HEK293T (cell line): ENCODE data around the gene LRRC71.

Experiments used
- CTCF ChIA-PET: fragments of 350-600 bp; formaldehyde crosslinking; extraction: SDS; loops from one replicate; lab custom pipeline; 2021; ENCODE audit warnings: antibody characterized with exemption, inconsistent platforms; lab: Yijun Ruan, JAX
- POLR2A ChIA-PET: fragments of 350-600 bp; formaldehyde crosslinking; extraction: SDS; loops from one replicate; lab custom pipeline; 2020; ENCODE audit warnings: antibody characterized with exemption, inconsistent platforms; lab: Yijun Ruan, JAX
- DNase-seq: peaks from one replicate; pipeline ENCODE4 v3.0.0; 2012; ENCODE audit warnings: mixed read lengths; ENCODE audit errors: extremely low spot score
- ARNT ChIP-seq: fragments of 450-650 bp; IDR thresholded peaks from 2 replicates; pipeline ENCODE4 v1.6.1; 2017; ENCODE audit warnings: mild to moderate bottlenecking
- BHLHE40 ChIP-seq: fragments of 450-650 bp; IDR thresholded peaks from 2 replicates; pipeline ENCODE4 v1.6.1; 2016; ENCODE audit warnings: mild to moderate bottlenecking, moderate library complexity, borderline replicate concordance
- CTBP1 ChIP-seq: fragments of 450-650 bp; IDR thresholded peaks from 2 replicates; pipeline ENCODE4 v1.6.1; 2016; ENCODE audit warnings: borderline replicate concordance
- ELF4 ChIP-seq: fragments of 450-650 bp; IDR thresholded peaks from 2 replicates; pipeline ENCODE4 v1.6.1; 2017; ENCODE audit warnings: antibody characterized with exemption
- FOXA1 ChIP-seq: fragments of 450-650 bp; IDR thresholded peaks from 2 replicates; pipeline ENCODE4 v1.6.1; 2016; ENCODE audit warnings: mild to moderate bottlenecking
- FOXK2 ChIP-seq: fragments of 450-650 bp; IDR thresholded peaks from 2 replicates; pipeline ENCODE4 v1.6.1; 2016; ENCODE audit warnings: mild to moderate bottlenecking
- FOXM1 ChIP-seq: fragments of 450-650 bp; IDR thresholded peaks from 2 replicates; pipeline ENCODE4 v1.6.1; 2017; ENCODE audit warnings: mild to moderate bottlenecking, borderline replicate concordance
- HDGF ChIP-seq: fragments of 450-650 bp; IDR thresholded peaks from 2 replicates; pipeline ENCODE4 v1.6.1; 2017; ENCODE audit warnings: antibody characterized with exemption, borderline replicate concordance
- L3MBTL2 ChIP-seq: fragments of 450-650 bp; conservative IDR thresholded peaks from 2 replicates; pipeline ENCODE4 v1.6.1; 2016; ENCODE audit warnings: mild to moderate bottlenecking
- LEF1 ChIP-seq: fragments of 450-650 bp; IDR thresholded peaks from 2 replicates; pipeline ENCODE4 v1.6.1; 2017; ENCODE audit warnings: mild to moderate bottlenecking, borderline replicate concordance
- NFRKB ChIP-seq: fragments of 450-650 bp; IDR thresholded peaks from 2 replicates; pipeline ENCODE4 v1.6.1; 2016; ENCODE audit warnings: mild to moderate bottlenecking, moderate library complexity
- PKNOX1 ChIP-seq: fragments of 450-650 bp; IDR thresholded peaks from 2 replicates; pipeline ENCODE4 v1.6.1; 2016
- SP1 ChIP-seq: fragments of 450-650 bp; IDR thresholded peaks from 2 replicates; pipeline ENCODE4 v1.6.1; 2017
- SUZ12 ChIP-seq: fragments of 450-650 bp; IDR thresholded peaks from 2 replicates; pipeline ENCODE4 v1.6.1; 2016; ENCODE audit warnings: mild to moderate bottlenecking
- TARDBP ChIP-seq: fragments of 450-650 bp; IDR thresholded peaks from 2 replicates; pipeline ENCODE4 v1.6.1; 2016
- ZNF384 ChIP-seq: fragments of 450-650 bp; IDR thresholded peaks from 2 replicates; pipeline ENCODE4 v1.6.1; 2016

The LRRC71 gene

GRCh38 chr1:156913809-156914387 is 6.5 kb upstream of the LRRC71 start:
- no peak for DNase-seq
- TF ChIP-seq SUZ12 = no peak
- ChIA-PET CTCF (interaction anchor here (0.6 to 1.7 kb wide), 5 partner anchors 14 to 76 kb away, joined by 3 to 7 read pairs (median 4); no protein-coding TSS in a partner anchor), POLR2A (interaction anchor here (0.8 kb wide), 1 partner anchor 185 kb away, joined by 3 read pairs; no protein-coding TSS in a partner anchor)

GRCh38 chr1:156914440-156914856 is 6.0 kb upstream of the LRRC71 start:
- CTCF ChIA-PET = interaction anchor here (0.6 to 1.7 kb wide), 3 partner anchors 14 to 37 kb away, joined by 3 to 7 read pairs (median 4); no protein-coding TSS in a partner anchor
- no peak for DNase-seq
- POLR2A ChIA-PET = interaction anchor here (0.8 kb wide), 1 partner anchor 185 kb away, joined by 3 read pairs; no protein-coding TSS in a partner anchor
- TF ChIP-seq ARNT (no peak), SUZ12 (no peak), TARDBP (no peak), BHLHE40 (no peak), SP1 (no peak), FOXM1 (no peak), PKNOX1 (no peak), ELF4 (no peak), NFRKB (no peak)

GRCh38 chr1:156921053-156921529 is 659 bp downstream of the LRRC71 start:
- ChIA-PET POLR2A (interaction anchor here (1.7 kb wide), 1 partner anchor 193 kb away, joined by 3 read pairs; the partner anchor contains the start of genes ISG20L2 and METTL25B), CTCF (interaction anchor here (0.6 to 1.8 kb wide), 6 partner anchors 10 to 195 kb away, joined by 3 to 8 read pairs (median 4); no protein-coding TSS in a partner anchor)
- DNase-seq = no peak
- no peak for TF ChIP-seq TARDBP

- TF ChIP-seq PKNOX1 = no peak
- no peak for TF ChIP-seq SP1
- no peak for TF ChIP-seq HDGF
- TF ChIP-seq LEF1 = no peak
- TF ChIP-seq CTBP1 = no peak
- TF ChIP-seq FOXK2 = no peak
- no peak for TF ChIP-seq ZNF384
- ChIA-PET POLR2A (no interaction called here), CTCF (interaction anchor here (1.2 kb wide), 1 partner anchor 31 kb away, joined by 4 read pairs; no protein-coding TSS in a partner anchor)
- no peak for DNase-seq
Measured at GRCh38 chr1:156922986-156923669, 2.7 kb downstream of the LRRC71 start.

- DNase-seq = no peak
- POLR2A ChIA-PET = no interaction called here
- CTCF ChIA-PET = no interaction called here
- TF ChIP-seq SUZ12 (no peak), ELF4 (no peak), LEF1 (no peak), HDGF (no peak), CTBP1 (no peak)
Measured at GRCh38 chr1:156923670-156924477, 3.4 kb downstream of the LRRC71 start.

- no peak for TF ChIP-seq ELF4
- TF ChIP-seq HDGF = no peak
- TF ChIP-seq NFRKB = no peak
- TF ChIP-seq FOXA1 = no peak
- TF ChIP-seq SUZ12 = no peak
- TF ChIP-seq LEF1 = no peak
- TF ChIP-seq FOXK2 = no peak
- TF ChIP-seq CTBP1 = no peak
- TF ChIP-seq FOXM1 = no peak
- no peak for TF ChIP-seq TARDBP
- no peak for TF ChIP-seq ARNT
- no peak for TF ChIP-seq PKNOX1
- no peak for TF ChIP-seq SP1
- TF ChIP-seq ZNF384 = no peak
- TF ChIP-seq BHLHE40 = no peak
- TF ChIP-seq L3MBTL2 = no peak
- POLR2A ChIA-PET = no interaction called here
- CTCF ChIA-PET = no interaction called here
- no peak for DNase-seq
Measured at GRCh38 chr1:156924478-156925153, 4.2 kb downstream of the LRRC71 start.
